C4-2B (cell line): Measurements from ENCODE around the gene ADGRG4.

Experiments
- CTCF ChIP-seq: fragments of 450-650 bp; conservative IDR thresholded peaks from 2 replicates; pipeline ENCODE4 v1.5.1; 2017; ENCODE audit warnings: mild to moderate bottlenecking
- ZFX ChIP-seq: fragments of 450-650 bp; IDR thresholded peaks from 2 replicates; pipeline ENCODE4 v1.6.1; 2017

- TF ChIP-seq CTCF (no peak), ZFX (no peak)
These were observed 5.4 kb downstream of the ADGRG4 start for GRCh38 chrX:136306182-136306581.
